ENCODE measurements around the gene STX17.

- TF ChIP-seq CTCF (IDR thresholded peaks at IDR 0.05) (no peak), POLR2A (IDR thresholded peaks at IDR 0.05) (no peak)
Measured at GRCh38 chr9:99859243-99859980, 47.0 kb upstream of the STX17 start.
